NCI-H345 (cell line): ENCODE results near the gene RIT1.

Experiments used
- DNase-seq: peaks from one replicate; lab custom pipeline; 2025; lab: John Stamatoyannopoulos, UW

RIT1 gene

GRCh38 chr1:155856257-155856974, 54.7 kb downstream of the RIT1 start:
- no peak for DNase-seq

GRCh38 chr1:155850345-155850744, 60.8 kb downstream of the RIT1 start:
- no peak for DNase-seq

- DNase-seq, result no peak
Measured at GRCh38 chr1:155847823-155848529, 63.2 kb downstream of the RIT1 start.
